Measurements from ENCODE around the gene TNS4.
A peak's percentile ranks its signal among the peaks of the same experiment; 100 is the strongest.

TNS4 gene

DNA sequence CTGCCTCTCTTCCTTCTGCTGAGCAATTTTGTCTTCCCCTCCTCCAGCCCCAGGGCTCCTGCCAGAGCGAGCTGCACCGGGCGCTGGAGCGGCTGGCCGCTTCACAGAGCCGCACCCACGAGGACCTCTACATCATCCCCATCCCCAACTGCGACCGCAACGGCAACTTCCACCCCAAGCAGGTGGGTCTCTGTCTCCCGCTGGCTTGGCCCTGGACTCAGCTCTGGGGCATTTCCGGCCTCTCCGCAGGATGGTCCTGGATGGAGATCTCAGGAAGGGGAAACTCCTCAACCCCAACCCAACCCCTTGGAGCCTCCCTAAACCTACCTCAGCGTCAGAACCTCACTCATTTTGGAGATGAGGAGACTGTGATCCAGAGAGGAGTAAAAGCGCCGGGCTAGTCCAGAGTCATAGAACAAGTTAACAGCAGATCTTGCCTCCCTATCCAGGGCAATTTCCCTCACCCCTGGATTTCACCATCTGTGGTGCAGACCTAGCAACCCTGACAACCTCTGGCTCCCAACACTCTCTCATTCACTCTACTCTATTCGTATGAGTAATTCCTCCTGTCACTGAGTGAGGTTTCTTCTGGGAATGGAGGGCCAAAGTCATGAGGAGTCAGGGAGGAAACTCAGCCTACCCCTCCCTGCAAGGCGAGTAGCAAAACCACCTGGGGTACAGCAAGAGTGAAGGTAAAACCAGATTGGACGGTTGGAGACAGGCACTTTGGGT is 47.4 kb downstream of the TNS4 start:
- no peak for DNase-seq

DNA sequence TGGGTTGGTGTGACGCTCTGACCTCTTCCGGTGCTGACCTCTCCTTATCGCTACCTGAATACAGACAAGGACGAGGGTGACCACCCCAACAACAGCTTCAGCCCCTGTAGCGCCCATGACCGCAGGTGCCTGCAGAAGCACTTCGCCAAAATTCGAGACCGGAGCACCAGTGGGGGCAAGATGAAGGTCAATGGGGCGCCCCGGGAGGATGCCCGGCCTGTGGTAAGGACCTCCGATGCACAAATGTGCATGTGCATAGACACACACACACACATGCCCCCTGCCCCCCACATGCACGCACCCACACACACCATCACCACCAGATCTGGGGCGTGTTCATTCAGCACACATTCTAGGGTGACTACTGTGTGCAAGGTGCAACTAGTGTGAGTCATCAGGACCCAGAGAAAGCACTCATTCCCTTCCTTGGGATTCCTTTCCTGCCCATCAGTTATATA is 48.5 kb downstream of the TNS4 start:
- no peak for DNase-seq

DNA sequence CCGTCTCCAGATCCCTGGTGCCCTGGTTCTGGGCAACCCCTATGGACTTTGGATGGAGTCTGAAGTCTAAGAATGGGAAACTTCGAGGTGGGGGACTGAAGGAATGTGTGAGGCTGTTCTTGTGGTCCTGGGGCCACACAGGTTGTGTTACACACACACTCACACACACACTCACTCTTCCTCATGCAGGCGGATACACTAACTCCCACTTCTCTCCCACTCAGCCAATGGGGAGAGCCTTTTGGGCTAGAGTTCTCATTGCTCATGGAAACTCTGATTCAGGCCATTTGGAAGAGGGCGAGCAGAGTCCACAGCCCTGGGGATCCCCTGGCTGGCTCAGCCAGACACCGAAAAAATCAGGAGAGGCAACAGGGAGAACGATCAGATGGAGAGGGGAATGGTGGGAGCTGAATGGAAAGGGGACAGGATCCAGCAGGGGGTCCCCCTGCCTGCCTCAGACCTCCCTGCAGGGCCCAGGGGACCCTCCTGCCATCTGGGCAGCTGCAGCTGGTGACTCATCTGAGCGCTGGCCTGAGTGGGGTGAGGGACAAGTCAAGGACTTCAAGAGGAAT is 49.1 kb downstream of the TNS4 start:
- peak; percentile 93 for DNase-seq

DNA sequence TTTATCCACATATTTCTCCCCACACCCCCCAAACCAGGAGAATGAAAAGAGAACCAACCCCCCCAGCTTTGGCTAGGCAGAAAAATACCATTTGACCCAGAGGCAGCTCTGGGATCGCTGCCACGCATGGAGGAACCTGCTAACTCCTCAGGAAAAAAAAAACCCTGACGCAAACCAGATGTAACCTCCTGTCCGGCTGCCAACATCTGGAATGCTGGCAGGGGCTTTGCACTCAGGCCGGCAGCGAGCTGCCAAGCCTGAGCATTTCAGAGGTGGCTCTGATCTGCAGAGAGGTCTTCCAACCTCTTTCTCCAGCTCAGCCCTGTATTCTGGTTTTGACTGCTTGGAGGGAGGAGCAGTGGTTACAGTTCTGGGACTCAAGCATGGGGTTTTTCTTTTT is 50.0 kb downstream of the TNS4 start:
- peak; percentile 93 for DNase-seq

DNA sequence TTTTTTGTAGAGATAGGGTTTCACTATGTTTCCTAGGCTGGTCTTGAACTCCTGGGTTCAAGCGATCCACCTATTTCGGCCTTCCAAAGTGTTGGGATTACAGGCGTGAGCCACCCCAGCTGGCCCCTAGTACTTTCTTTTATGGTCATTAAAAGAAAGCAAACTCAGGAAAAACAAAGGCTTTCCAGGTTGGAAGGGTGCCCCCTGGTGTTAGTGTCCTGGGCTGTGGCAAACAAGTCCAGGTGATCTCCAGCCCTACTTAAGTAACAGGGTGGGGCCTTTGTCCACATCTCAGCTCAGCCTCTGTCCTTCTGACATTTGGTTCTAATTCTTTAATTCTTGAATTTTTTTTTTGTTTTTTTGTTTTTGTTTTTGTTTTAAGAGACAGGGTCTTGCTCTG is 51.2 kb downstream of the TNS4 start:
- no peak for DNase-seq

DNA sequence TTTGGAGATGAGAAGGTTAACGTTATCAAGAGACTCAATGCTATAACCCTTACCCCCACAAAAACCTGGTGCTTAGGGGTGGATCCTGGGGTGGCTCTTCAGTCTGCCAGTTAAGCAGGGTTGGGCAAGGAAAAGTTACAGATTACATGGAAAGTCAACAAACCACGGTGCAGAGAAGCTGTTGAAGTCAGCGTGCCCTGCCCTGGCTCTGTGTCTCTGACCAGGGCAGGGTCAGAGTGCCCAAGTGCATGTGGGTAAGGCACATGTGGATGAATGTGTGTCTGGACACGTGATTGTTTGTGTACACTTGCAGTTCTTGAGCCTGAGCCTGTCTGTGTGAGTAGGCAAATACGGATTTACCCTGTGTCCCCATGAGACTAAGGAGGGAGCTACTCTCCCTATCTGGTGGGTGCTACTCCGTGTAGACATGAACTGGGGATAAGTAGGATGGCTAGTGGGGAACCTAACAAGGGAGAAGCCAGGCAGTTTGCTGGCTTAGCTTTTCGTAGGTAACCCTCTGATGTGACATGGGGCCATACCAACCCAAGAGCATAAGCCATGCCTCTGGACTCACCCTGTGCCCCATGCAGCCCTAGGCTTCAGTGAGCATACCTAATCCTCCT is 52.7 kb downstream of the TNS4 start:
- DNase-seq, result no peak

DNA sequence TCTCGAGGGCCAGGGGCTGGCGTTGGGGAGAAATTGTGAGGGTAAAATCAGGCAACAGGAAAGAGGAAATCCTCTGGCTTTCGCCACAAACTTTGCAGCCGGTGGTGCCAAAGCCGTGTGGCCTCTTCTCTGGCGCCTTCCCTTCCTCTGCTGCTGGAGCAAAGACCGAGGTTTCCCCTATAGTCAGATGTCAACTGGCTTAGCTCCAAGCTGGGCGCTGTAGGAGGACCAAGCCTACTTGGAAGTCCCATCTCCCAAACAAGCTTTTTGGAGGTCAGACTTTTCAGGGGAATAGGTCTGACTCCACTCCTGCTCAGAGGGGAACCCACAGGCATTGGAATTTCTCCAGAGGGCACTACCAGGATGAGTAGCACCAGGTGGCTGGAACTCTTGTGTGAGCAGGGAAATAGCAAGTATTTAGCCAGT is 53.2 kb downstream of the TNS4 start:
- DNase-seq, result no peak

DNA sequence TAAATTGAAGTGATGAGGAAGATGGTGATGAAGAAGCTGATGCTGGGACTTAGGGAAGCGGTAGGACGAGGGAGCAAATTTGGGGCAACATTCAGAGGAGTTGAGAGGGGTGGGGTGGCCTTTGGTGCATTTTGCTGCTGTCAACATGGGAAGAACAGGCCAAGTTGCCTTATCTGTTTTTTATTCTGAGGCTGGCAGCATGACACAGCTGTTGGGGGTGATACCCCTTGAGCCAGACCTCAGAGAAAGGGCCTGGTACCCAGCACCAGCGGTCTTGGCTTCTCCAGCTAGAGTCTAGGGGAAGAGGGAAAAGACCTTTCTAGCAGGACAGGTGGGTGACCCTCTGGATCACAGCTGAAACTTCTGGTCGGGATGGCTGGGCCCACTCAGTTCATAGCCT is 53.6 kb downstream of the TNS4 start:
- no peak for DNase-seq

DNA sequence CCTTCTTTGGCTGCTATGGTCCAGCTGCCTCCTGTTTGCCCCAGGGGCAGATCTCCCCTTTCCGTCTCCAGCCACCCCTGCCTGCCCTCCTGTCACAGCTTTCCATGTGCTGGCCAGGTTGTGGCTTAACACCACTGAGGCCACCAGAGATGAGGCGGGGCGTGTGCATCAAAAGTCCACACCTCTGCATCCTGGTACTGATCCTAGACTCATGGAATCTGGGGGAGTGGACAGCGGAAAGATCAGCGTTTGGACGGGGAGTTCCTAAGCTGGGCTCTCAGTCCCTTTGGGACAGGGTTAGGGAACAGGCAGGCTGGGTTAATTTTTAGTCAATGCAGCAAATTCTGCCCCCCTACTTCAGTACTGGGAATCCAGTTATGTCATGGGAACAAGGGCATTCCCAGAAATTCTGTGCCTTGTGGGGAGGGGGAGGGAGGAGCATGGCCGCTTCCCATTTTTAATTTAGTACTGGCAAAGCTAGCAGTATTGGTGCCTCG is 54.2 kb downstream of the TNS4 start:
- DNase-seq, result no peak

DNA sequence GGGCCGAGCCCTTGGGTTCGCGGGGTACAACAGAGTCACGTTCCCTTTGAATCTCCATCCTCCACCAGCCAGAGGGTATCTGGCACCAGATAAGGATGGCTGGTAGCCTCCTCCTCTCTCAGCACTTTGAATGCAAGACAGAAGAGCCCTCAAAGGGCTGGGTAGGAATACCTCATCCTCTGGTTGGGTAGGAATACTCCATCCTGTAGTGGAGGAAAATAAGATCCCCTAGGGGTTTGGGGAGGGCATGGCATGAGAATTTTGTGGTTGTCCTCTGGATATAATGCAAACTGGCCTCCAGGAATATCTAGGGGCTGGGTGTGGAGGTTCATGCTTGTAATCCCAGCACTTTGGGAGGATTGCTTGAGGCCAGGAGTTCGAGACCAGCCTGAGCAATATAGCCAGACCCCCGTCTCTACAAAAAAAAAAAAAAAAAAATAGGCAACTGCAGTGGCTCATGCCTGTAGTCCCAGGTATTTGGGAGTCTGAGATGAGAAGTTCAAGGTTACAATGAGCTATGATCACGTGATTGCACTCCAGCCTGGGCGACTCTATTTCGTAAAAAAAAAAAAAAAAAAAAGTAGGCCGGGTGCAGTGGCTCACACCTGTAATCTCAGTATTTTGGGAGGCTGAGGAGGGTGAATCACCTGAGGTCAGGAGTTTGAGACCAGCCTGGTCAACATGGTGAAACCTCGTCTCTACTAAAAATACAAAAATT is 55.5 kb downstream of the TNS4 start:
- no peak for DNase-seq

DNA sequence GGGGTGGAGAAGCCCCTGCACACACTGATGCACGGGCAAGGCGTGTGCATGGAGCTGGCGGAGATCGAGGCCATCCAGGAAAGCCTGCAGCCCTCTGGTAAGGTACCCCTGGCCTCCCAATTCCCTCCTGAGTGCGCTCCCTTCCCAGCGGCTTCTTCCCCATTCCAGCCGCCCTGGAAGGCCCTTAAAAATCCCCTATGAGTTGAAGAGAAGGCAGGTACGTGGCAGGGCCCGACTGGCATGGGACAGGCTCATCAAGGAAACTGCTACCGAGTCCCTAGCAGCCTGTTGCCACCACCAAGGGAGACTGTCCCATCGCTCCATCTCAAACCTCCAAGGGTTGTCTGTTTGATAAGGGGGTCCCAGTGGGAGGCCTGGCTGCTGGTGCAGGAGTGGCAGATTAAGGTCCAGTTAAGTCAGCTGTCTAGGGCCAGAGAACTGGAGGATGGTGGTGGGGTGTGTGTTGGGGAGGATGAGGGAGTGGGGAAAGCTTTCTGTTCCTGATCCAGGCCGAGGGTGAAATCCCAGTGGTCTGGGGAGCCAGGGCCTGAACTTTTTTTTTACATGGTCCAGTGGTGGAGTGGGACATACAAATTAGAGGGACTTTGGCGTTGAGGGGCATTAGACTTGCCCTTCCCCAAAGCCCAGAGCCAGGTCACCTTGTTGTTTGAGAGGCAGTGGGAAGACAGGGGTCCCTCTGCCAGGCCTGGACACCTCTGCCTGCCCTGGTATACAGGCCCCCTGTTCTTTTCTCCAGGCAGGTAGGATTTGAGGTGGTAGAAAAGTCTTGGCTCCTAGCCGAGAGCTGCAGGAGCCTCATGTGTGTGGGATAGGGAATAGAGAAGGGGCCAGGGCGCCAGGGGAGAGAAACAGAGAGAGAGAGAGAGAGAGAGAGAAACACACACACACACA is 57.2 kb downstream of the TNS4 start:
- DNase-seq, result no peak

DNA sequence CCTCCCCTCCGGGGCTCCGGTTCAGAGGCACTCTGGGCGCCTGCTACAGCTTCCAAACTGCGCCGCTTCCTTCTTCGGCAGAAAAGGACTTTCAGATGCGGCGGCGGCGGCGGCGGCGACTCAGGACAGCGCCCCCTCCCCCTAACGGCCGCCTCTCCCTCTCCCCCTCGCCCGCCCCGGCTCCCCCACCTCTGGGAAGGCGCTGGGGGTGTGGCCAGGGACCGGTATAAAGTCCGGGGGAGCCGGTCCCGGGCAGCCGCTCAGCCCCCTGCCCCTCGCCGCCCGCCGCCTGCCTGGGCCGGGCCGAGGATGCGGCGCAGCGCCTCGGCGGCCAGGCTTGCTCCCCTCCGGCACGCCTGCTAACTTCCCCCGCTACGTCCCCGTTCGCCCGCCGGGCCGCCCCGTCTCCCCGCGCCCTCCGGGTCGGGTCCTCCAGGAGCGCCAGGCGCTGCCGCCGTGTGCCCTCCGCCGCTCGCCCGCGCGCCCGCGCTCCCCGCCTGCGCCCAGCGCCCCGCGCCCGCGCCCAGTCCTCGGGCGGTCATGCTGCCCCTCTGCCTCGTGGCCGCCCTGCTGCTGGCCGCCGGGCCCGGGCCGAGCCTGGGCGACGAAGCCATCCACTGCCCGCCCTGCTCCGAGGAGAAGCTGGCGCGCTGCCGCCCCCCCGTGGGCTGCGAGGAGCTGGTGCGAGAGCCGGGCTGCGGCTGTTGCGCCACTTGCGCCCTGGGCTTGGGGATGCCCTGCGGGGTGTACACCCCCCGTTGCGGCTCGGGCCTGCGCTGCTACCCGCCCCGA is 58.0 kb downstream of the TNS4 start, which contains the start of gene IGFBP4:
Gene IGFBP4 (plus strand): TSS at position 255 of the 792 bp plus-strand sequence. CDS start 286 bp downstream, at position 541.
- peak; percentile 84 for DNase-seq

DNA sequence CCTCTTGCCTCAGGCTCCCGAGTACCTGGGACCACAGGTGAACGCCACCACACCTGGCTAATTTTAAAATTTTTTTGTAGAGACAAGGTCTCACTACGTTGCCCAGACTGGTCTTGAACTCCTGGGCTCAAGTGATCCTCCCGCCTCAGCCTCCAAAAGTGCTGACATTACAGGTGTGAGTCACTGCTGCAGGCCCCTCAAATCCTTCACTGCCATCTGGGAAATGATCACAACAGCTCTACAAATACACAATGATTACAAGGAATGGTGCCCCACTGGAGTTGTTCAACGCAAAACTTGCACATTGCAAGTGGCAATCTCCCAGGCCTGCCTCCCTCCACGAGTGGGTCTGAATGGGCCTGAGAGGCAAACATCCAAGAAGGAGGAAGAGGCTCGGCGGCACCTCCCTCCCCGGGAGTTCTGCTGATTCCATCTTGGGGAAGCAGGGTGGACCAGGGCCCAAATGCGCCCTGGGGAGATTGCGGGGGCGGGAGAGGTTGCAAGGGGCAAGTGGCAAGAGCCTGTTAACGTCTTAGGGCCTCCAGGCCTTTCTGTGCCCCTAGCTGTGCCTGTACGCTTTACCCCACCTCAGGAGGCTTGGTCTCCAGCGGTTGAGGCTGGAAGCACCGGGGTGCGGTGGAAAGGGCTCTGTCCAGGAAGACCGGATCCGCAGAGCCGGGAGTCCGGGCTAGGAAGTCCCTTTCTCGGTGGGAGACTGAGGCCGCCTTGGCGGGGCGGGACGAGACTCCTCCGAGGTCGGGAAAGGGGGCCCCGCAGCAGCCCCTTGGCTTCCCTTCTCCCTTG is 58.8 kb downstream of the TNS4 start:
- DNase-seq, result no peak

DNA sequence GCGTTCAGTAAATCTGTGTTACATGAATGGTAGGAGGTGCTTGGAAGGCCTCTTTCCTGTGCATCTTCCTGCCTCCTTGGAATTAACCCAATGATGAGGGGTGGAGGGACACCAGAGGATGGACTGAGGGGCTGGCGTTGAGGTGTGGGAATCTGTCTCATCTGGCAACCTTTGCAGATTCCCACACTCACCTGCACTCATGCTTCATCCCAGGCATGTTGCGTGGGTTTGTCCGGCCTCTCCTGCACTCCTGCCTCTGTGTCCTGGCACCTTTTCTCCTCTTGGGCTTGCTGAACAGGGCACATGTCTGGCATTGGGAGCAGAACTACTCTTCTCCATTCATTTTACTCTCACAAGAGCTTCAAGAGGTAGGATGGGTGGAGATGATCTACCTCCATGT is 61.3 kb downstream of the TNS4 start:
- no peak for DNase-seq

DNA sequence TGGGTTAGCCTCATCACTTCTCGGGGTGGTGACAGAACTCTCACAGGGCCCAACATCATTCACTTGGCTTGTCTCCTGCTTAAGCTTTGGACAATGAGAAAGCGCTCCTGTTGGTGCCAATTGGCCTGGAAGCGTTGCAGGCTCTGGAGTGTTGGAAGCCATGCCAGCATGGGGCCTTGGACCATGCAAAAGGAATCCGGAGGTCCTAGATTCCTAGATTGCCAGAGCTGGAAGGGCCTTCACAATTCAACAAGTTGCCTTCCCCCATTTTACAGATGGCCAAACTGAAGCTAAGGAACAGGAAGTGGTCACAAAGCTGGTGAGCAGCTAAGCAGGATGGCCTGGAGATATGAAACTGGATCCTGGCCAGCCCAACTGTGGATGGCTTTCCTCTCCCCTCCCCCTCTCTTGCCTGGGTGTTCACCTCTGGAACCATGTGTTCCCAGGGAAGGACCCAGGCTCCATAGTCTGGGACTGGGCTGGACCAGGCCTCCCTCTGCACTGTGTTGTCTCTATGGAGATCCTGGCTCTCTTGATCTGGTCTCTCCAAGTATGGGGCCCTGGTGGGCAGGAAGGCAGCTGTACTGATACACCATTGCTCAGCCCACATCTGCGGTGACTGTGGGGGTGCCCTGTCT is 64.2 kb downstream of the TNS4 start:
- no peak for DNase-seq

DNA sequence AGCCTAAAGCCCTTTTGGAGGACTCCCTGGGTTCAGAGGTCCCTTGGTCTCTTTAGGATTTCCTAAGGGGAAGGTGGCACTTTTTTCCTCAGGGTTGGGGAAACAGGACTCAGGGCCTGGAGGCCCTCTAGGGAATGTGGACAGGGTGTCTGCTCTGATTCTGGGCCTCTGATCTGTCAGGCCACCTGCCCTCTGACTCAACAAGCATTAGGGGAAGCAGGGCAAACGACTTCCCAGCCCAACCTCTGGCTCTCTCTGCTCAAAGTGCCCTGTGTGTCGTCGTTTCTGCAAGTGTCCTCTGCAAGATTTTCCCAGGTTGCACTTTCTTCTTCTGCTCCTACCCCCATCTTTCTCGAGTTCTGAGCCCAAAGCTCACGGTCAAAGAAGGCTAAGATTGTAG is 64.8 kb downstream of the TNS4 start:
- DNase-seq, result no peak

DNA sequence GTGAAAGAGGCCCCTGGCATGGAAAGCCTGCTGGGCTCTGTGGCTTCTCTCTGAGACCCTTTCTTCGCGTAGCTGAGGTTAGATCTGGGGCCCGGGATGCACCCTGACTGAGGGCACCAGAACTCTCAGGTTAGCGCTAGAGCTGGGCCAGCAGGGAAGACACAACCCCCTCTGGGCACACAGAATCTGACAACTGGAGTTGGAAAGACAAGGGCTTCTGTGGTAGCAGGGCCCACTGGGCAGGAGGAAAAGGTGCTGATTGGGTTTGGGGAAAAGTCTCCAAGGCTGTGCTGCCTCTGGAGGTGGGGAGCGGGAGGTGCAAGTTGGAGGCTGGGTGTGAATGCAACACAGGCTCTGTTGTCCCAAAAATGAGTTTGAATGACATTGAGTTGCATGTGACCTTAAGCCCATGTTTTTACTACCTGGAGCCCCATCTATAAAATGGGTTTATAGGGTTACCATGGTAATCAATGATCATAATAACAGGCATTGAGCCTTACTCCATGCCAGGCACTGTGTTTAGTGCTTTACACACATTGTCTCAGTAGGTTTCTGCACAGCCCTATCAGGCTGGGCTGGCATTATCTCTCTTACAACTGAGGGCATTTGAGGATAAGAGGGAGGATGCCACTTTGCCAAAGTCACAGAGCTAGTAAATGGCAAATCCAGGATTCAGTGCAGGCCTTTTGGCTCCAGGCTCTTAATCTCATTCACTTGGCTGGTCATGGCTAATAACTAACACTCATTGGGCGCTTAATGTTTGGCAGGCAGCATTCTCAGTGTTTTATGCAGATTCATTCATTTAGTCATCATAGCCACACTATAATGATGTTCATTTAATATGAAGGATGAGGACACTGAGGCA is 67.6 kb downstream of the TNS4 start:
- DNase-seq, result no peak

DNA sequence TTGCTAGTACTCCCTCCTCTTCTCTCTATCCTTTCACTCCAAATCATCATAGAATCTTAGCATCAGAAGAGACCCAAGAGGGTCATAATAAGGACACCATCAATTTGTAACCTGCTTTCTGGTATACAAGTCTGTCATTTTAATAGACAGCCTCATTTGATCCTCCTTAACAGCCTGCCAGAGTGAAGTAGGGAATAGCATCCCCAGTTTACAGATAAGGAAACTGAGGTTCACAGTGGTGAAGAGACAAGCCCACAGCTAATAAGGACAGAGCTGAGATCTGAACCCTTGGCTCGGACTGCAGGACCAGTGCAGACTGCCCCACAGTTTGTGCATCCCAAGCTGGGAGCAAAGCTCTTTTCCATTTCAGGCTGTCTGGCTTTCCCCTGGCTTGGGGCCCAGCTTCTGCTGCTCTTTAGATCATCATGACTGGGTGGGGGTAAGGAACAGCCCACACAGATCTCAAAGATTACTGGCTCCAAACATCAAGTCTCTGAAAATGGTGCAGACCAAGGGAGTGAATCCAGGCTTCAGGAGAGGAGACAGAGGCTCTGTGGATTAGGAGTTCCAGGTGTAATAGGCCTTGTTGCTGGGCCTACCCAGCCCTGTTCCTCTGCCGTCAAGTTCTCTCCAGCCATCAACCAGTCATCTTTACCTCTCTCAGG is 68.4 kb downstream of the TNS4 start:
- DNase-seq, result peak; percentile 56

Data from fibroblast of skin of scalp (primary cell).